Adipose tissue (tissue), 3 donors: ENCODE data around the gene RAG2. TPM values are rescaled to one million over a fixed set of nuclear protein-coding genes. Genes with fewer than 3 reads are reported as not detected.
"Not testable (repeated sequence)": the region's sequence is repeated elsewhere in the genome, so short reads cannot be mapped to it uniquely, and the experiment has no call there.

ENCODE experiments used
- H3K27ac ChIP-seq: one replicate; pipeline ENCODE4 v1.5.1; 2013; ENCODE audit warnings: low read depth, low read length
- whole genome bisulfite sequencing, 3 donors: extraction: QIAGEN DNeasy Blood & Tissue Kit; methylation state at CpG; one replicate each; pipeline ENCODE4 v1.1.7; 2013; 5-methylcytosine and 5-hydroxymethylcytosine counted together
- polyA plus RNA-seq, 3 donors: library from polyadenylated mRNA; stranded (reverse); fragments of 200-250 nt; gene quantifications; one replicate each; pipeline ENCODE4 v1.2.3, GENCODE V29; 2013
- donor health status: healthy with polysubstance abuse.
- donor health status: Bipolar disorder and iron deficiency.
- donor health status: healthy.

The RAG2 gene
- polyA plus RNA-seq, 3 donors: not detected

DNA sequence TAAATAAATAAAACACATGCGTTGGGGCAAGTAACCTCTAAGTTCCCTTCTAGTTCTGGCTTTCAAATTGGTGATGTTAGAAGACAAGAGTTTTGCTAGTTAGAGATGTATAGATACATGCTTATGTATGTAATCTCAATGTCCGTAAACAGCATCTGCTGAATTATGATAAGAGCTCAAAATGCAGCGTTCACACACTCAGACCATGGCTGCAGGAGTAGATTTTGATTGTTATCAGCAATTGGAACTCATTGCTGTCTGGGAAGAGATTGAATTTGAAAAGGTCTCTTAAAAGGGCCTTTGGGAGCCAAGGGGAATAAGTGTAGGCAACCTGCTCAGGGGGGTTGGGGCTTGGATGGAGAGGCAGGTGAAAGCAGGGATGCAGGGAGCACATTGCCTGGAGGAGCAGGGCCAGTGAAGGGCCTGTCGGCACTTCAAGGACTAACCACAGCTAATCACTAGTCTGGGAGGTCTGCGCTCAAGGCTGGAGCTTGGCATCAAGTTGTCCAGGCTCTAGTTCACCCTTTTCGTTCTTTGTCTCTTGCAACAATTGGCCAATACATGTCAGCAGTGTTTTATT lies 32.9 kb downstream of the RAG2 start:
- 50 to 72% (median 64%) methylated on average over 6 of the region's 6 CpGs for WGBS, 3 donors
- no peak overlapping the region for H3K27ac ChIP-seq

DNA sequence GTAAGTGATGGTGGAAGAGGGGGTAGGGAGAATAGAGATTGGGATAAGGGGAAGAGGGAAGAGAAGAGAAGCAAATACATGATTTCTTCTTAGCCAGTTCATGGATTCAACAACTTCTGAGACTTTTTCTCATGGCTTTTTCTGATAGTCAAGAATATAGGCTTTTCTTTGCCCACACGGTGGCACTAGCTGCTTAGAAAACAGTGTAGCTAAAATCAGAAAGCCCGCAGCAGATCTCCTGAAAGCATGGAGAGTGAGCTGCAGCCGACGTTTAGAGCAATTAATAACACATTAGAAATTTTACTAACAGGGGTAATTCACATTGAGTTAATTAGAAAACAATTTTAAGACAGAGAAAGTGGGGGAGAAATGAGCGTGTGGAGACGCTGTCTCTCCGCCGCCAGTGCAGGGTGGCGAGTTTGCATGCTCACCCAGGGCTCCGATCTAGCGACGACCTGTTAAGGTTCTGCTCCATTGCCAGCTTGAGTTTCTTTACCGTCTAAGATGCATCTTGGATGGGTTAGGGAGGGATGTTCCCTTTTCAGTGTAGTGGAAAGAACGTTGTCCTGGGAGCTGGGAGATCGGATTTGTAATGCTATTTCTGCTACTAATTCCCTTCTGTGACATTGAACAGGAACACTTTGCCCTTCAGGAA lies 33.5 kb downstream of the RAG2 start:
- H3K27ac ChIP-seq: no peak overlapping the region
- WGBS, 3 donors: 3 to 7% (median 5%) methylated on average over 15 of the region's 15 CpGs

DNA sequence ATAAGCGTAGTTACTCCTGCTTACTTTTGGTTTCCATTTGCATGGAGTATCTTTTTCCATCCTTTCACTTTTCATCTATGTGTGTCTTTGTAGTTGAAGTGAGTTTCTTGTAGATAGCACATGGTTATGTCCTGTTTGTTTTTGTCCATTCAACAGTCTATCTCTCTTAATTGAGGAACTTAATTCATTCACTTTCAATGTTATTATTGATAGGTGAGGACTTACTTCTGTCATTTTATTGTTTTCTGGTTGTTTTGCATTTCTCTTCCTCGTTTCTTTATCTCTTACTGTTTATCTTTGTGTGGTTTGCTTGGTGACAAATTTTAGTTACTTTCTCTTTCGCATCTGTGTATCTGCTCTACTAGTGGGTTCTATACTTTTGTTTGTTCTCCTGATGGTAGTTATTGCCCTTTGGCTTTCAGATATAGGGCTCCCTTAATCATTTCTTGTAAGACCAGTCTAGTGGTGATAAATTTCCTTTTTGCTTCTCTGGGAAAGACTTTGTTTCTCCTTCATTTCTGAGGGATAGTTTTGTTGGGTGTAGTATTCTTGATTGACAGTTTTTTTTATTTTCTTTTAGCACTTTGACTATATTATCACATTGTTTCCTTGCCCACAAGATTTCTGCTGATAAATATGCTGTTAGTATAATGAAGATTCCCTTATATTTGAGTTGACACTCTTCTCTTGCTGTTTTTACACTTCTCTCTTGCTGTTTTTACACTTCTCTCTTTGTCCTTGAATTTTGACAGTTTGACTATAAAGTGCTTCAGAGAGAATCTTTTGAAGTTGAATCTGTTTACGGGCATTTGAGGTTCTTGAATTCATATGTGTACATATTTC lies 39.2 kb downstream of the RAG2 start:
- WGBS, 3 donors: 62 to 73% (median 70%) methylated on average over 4 of the region's 4 CpGs
- H3K27ac ChIP-seq: no peak overlapping the region

DNA sequence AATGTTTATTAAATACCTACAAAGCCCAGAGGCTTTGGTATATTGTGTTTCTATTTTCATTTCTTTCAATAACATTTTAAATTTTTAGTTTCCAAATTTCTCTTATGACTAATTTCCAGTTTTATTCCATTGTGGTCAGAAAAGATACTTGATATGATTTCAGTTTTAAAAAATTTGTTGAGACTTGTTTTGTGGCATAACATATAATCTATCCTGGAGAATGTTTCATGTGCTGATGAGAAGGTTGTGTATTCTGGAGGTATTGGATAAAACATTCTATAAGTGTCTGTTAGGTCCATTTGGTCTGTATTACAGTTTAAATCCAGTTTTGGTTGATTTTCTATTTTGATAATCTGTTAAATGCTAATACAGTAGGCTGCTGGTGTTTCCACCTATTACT lies 40.0 kb downstream of the RAG2 start:
- H3K27ac ChIP-seq: no peak overlapping the region

DNA sequence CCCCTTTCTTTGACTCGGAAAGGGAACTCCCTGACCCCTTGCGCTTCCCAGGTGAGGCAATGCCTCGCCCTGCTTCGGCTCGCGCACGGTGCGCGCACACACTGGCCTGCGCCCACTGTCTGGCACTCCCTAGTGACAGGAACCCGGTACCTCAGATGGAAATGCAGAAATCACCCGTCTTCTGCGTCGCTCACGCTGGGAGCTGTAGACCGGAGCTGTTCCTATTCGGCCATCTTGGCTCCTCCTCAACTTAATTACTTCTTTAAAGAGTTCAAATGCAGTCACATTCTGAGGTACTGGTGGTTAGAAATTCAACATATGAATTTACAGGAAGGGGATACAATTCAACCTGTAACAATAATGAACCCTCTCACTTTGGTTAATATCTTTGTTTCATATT lies 40.6 kb downstream of the RAG2 start:
- H3K27ac ChIP-seq: not testable (repeated sequence)
- 93 to 96% (median 96%) methylated on average over 8 to 14 of the region's 17 CpGs for WGBS, 3 donors

DNA sequence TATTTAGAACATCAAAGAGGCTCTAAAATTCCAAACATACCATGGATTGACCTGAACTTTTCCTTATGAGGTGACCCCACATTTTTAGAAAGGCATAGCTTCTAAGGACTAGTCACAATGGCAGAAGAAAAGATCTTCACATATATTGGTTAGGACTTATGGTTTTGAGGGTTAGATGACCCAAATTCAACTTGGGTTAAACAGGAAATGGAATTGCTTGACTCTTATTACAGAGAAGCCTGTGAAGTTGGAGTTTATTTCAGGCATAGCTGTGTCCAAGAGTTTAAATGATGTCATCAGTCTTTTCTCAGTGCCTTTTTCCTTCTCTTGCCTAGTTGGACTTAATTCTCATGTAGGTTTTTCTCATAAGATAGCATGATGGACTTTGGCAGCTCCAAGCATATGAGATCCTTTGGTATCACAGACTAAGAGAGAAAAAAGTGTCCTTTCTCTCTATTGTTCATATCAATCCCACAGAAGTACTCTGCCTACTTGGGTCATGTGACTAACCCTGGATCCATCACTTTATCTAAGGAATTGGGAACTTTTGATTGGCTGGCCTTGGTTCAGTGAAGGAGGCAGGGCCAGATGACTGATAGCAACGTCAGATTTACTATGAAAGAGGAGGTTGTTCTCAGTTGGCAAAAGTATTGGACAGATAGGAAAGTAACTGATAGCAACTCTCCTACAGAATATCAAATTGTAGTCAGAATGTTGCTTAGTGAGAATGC lies 47.5 kb downstream of the RAG2 start:
- no peak overlapping the region for H3K27ac ChIP-seq
- 24 to 66% (median 51%) methylated on average over 1 of the region's 1 CpG for WGBS, 3 donors

Other genes starting within 250 kb of the RAG2 start
- 1 to 10 TPM; 2.0 to 5.1 (median 3.5) TPM for gene TRAF6, start 88.0 kb downstream of the RAG2 start, polyA plus RNA-seq
- gene RAG1, start 30.2 kb downstream of the RAG2 start, polyA plus RNA-seq: under 1 TPM; 0.10 to 0.56 (median 0.21) TPM
- gene IFTAP, start 3.7 kb downstream of the RAG2 start, polyA plus RNA-seq: 10 to 100 TPM; 15.1 to 45.0 (median 21.5) TPM